H1 (cell line): ENCODE measurements around the gene ZNF221. TPM values are rescaled to one million over a fixed set of nuclear protein-coding genes. Genes with fewer than 3 reads are reported as not detected.

Source experiments
- CTCF ChIA-PET: fragments of 300-600 bp; sonication (Branson Sonifier 250); formaldehyde crosslinking; loops from one replicate; lab custom pipeline; 2021; ENCODE audit not compliant: partially characterized antibody; lab: Charles Lee
- POLR2A ChIA-PET: fragments of 300-600 bp; sonication (Branson Sonifier 250); formaldehyde crosslinking; loops from one replicate; lab custom pipeline; 2021; ENCODE audit warnings: inconsistent platforms; ENCODE audit not compliant: partially characterized antibody; lab: Charles Lee
- DNase-seq, 2 experiments: peaks; one replicate each; pipeline versions ENCODE4 v3.0.0 to v3.0.0-alpha.2; 2010 to 2022; ENCODE audit warnings: low spot score in 2 of 2, low read depth in 1 of 2, mixed read lengths in 1 of 2
- FAIRE-seq: peaks from 2 replicates; lab custom pipeline; 2011; peaks lifted over from hg19 to GRCh38; lab: Jason Lieb, UNC
- H2AFZ ChIP-seq: 2 replicates; pipeline ENCODE4 v1.8.1; 2012; ENCODE audit warnings: low read length, inconsistent platforms
- H2AK5ac ChIP-seq: 2 replicates; pipeline ENCODE4 v1.6.1; 2013; ENCODE audit warnings: low read depth, low read length
- H2BK120ac ChIP-seq: replicated peaks from 2 replicates; pipeline ENCODE3; 2013; ENCODE audit warnings: low read depth, low read length, inconsistent platforms
- H2BK12ac ChIP-seq: 2 replicates; pipeline ENCODE4 v1.6.1; 2013; ENCODE audit warnings: low read depth, low read length
- H2BK15ac ChIP-seq: 2 replicates; pipeline ENCODE4 v1.6.1; 2013; ENCODE audit warnings: low read length
- H2BK20ac ChIP-seq: 2 replicates; pipeline ENCODE4 v1.6.1; 2013; ENCODE audit warnings: low read length
- H2BK5ac ChIP-seq: 2 replicates; pipeline ENCODE4 v1.6.1; 2013; ENCODE audit warnings: low read depth, low read length
- H3K14ac ChIP-seq: 2 replicates; pipeline ENCODE4 v1.6.1; 2013; ENCODE audit warnings: inconsistent platforms; ENCODE audit not compliant: insufficient read length
- H3K18ac ChIP-seq: 2 replicates; pipeline ENCODE4 v1.6.1; 2013; ENCODE audit warnings: low read length; ENCODE audit errors: extremely low read depth
- H3K23ac ChIP-seq: 2 replicates; pipeline ENCODE4 v1.6.1; 2013; ENCODE audit warnings: inconsistent platforms; ENCODE audit not compliant: insufficient read length
- H3K23me2 ChIP-seq: 2 replicates; pipeline ENCODE4 v1.6.1; 2013; ENCODE audit warnings: low read depth, low read length
- H3K27ac ChIP-seq: 2 replicates; pipeline ENCODE4 v1.6.1; 2011; ENCODE audit warnings: low read depth, low read length, inconsistent platforms
- H3K27me3 ChIP-seq, 4 experiments: replicated peaks in 1 of 4; 1 replicate in 1 of 4; 2 replicates in 3 of 4; pipeline versions ENCODE4 v1.6.1 to v1.8.1; 2011 to 2013; ENCODE audit warnings: low read length in 3 of 4, mild to moderate bottlenecking in 3 of 4, inconsistent platforms in 2 of 4, mixed read lengths in 2 of 4, moderate library complexity in 1 of 4; ENCODE audit not compliant: control insufficient read depth in 3 of 4, insufficient read depth in 3 of 4; ENCODE audit errors: extremely low read depth in 1 of 4
- H3K36me3 ChIP-seq, 4 experiments: 2 replicates each; pipeline versions ENCODE4 v1.6.1 to v1.8.1; 2011 to 2013; ENCODE audit warnings: mild to moderate bottlenecking in 4 of 4, low read length in 3 of 4, moderate library complexity in 2 of 4, control low read depth in 1 of 4, inconsistent platforms in 1 of 4; ENCODE audit not compliant: insufficient read depth in 4 of 4, control insufficient read depth in 2 of 4
- H3K4ac ChIP-seq: replicated peaks from 2 replicates; pipeline ENCODE3; 2013; ENCODE audit warnings: low read length, low read depth, mixed read lengths, inconsistent platforms; ENCODE audit not compliant: insufficient read length
- H3K4me1 ChIP-seq, 4 experiments: replicated peaks in 1 of 4; 1 replicate in 1 of 4; 2 replicates in 3 of 4; pipeline versions ENCODE4 v1.6.1 to v1.8.1; 2011 to 2013; ENCODE audit warnings: low read length in 3 of 4, inconsistent platforms in 2 of 4, mixed read lengths in 1 of 4; ENCODE audit not compliant: insufficient read depth in 4 of 4, control insufficient read depth in 3 of 4
- H3K4me2 ChIP-seq, 2 experiments: 2 replicates each; pipeline versions ENCODE4 v1.6.1 to v1.8.1; 2011 to 2013; ENCODE audit warnings: low read depth in 2 of 2, low read length in 2 of 2, control low read depth in 1 of 2, inconsistent platforms in 1 of 2, mild to moderate bottlenecking in 1 of 2; ENCODE audit not compliant: insufficient read depth in 1 of 2
- H3K4me3 ChIP-seq, 4 experiments: fragments of 200-600, 300-600 bp in 1 of 4; sonication (generic), shearing (Covaris generic), sonication (Bioruptor Twin) in 1 of 4; 2 replicates each; pipeline versions ENCODE4 v1.5.1 to v1.8.1; 2011 to 2016; ENCODE audit warnings: low read length in 4 of 4, low read depth in 3 of 4, control low read depth in 2 of 4, inconsistent platforms in 2 of 4, mild to moderate bottlenecking in 2 of 4, mixed read lengths in 1 of 4, moderate library complexity in 1 of 4; ENCODE audit not compliant: insufficient read depth in 2 of 4; ENCODE audit errors: extremely low read depth in 1 of 4
- H3K56ac ChIP-seq: replicated peaks from 2 replicates; pipeline ENCODE3; 2013; ENCODE audit warnings: low read depth, mild to moderate bottlenecking, mixed read lengths, low read length, inconsistent platforms; ENCODE audit not compliant: insufficient read length
- H3K79me1 ChIP-seq: 2 replicates; pipeline ENCODE4 v1.6.1; 2013; ENCODE audit warnings: low read depth, low read length, control low read depth
- H3K79me2 ChIP-seq, 2 experiments: 2 replicates each; pipeline versions ENCODE4 v1.6.1 to v1.8.1; 2012 to 2013; ENCODE audit warnings: low read length in 2 of 2, mild to moderate bottlenecking in 2 of 2, inconsistent platforms in 1 of 2; ENCODE audit not compliant: insufficient read depth in 2 of 2, control insufficient read depth in 1 of 2
- H3K9ac ChIP-seq, 4 experiments: replicated peaks in 1 of 4; 1 replicate in 1 of 4; 2 replicates in 3 of 4; pipeline versions ENCODE4 v1.6.1 to v1.8.1; 2011 to 2013; ENCODE audit warnings: low read depth in 3 of 4, low read length in 3 of 4, control low read depth in 2 of 4, mild to moderate bottlenecking in 2 of 4, moderate library complexity in 2 of 4, inconsistent platforms in 1 of 4; ENCODE audit errors: extremely low read depth in 1 of 4
- H3K9me3 ChIP-seq, 2 experiments: 2 replicates each; pipeline versions ENCODE4 v1.6.1 to v1.8.1; 2012 to 2013; ENCODE audit warnings: mild to moderate bottlenecking in 2 of 2, moderate library complexity in 2 of 2, control low read depth in 1 of 2, inconsistent platforms in 1 of 2, low read depth in 1 of 2, low read length in 1 of 2, mixed read lengths in 1 of 2; ENCODE audit not compliant: insufficient read depth in 2 of 2
- H4K20me1 ChIP-seq, 2 experiments: replicated peaks in 1 of 2; 2 replicates each; pipeline versions ENCODE3 to v1.8.1; 2011 to 2013; ENCODE audit warnings: inconsistent platforms in 2 of 2, low read length in 2 of 2, mild to moderate bottlenecking in 1 of 2; ENCODE audit not compliant: insufficient read depth in 2 of 2, control insufficient read depth in 1 of 2
- H4K5ac ChIP-seq: 2 replicates; pipeline ENCODE4 v1.6.1; 2013; ENCODE audit warnings: low read length, low read depth, mixed read lengths, inconsistent platforms; ENCODE audit not compliant: insufficient read length
- H4K8ac ChIP-seq: 2 replicates; pipeline ENCODE4 v1.8.0; 2013; ENCODE audit warnings: mild to moderate bottlenecking, moderate library complexity, low read length, inconsistent platforms; ENCODE audit not compliant: insufficient read depth; ENCODE audit errors: extremely low read depth
- H4K91ac ChIP-seq: replicated peaks from 2 replicates; pipeline ENCODE3; 2013; ENCODE audit warnings: low read length, mixed read lengths, inconsistent platforms; ENCODE audit not compliant: insufficient read length
- BACH1 ChIP-seq: IDR thresholded peaks from 2 replicates; pipeline ENCODE4 v1.6.1; 2012; ENCODE audit warnings: low read length, improper control_type of control experiment
- BCL11A ChIP-seq, 2 experiments: IDR thresholded peaks; one replicate each; pipeline ENCODE4 v1.6.1; 2011; ENCODE audit warnings: low read depth in 2 of 2, low read length in 2 of 2, mild to moderate bottlenecking in 2 of 2
- BRCA1 ChIP-seq: IDR thresholded peaks from 2 replicates; pipeline ENCODE4 v1.6.1; 2012; ENCODE audit warnings: low read depth, low read length, improper control_type of control experiment
- CHD1 ChIP-seq: IDR thresholded peaks from 2 replicates; pipeline ENCODE4 v1.6.1; 2012; ENCODE audit warnings: low read depth, low read length, improper control_type of control experiment
- CTBP2 ChIP-seq: IDR thresholded peaks from 2 replicates; pipeline ENCODE4 v1.7.0; 2011; ENCODE audit warnings: borderline replicate concordance, mild to moderate bottlenecking, moderate library complexity, mixed read lengths, low read length; ENCODE audit not compliant: insufficient read depth, insufficient read length
- EZH2 ChIP-seq: fragments of 200-600 bp; sonication (generic); IDR thresholded peaks from 2 replicates; pipeline ENCODE4 v1.7.1; 2012; ENCODE audit warnings: low read depth, mild to moderate bottlenecking, moderate library complexity, low read length, inconsistent platforms; ENCODE audit not compliant: severe bottlenecking
- GABPA ChIP-seq: IDR thresholded peaks from 2 replicates; pipeline ENCODE4 v1.6.1; 2011; ENCODE audit warnings: mild to moderate bottlenecking, low read length, moderate library complexity, borderline replicate concordance; ENCODE audit not compliant: insufficient read depth
- GTF2F1 ChIP-seq: IDR thresholded peaks from 2 replicates; pipeline ENCODE4 v1.6.1; 2012; ENCODE audit warnings: low read depth, low read length, improper control_type of control experiment, borderline replicate concordance
- HDAC6 ChIP-seq: IDR thresholded peaks from one replicate; pipeline ENCODE4 v1.7.1; 2012; ENCODE audit warnings: low read depth, mild to moderate bottlenecking, inconsistent platforms, low read length, moderate library complexity
- JUN ChIP-seq: IDR thresholded peaks from 2 replicates; pipeline ENCODE4 v1.6.1; 2011; ENCODE audit warnings: low read depth, mild to moderate bottlenecking, improper control_type of control experiment, low read length
- RBBP5 ChIP-seq: IDR thresholded peaks from 2 replicates; pipeline ENCODE4 v1.7.1; 2012; ENCODE audit warnings: low read depth, mild to moderate bottlenecking, inconsistent platforms, low read length, moderate library complexity, borderline replicate concordance
- SAP30 ChIP-seq: fragments of 300-600 bp; sonication (generic); IDR thresholded peaks from 2 replicates; pipeline ENCODE4 v1.7.1; 2012; ENCODE audit warnings: low read length, moderate library complexity, mild to moderate bottlenecking, inconsistent platforms; ENCODE audit not compliant: insufficient read depth, insufficient replicate concordance
- SIN3A ChIP-seq, 2 experiments: IDR thresholded peaks in 1 of 2; conservative IDR thresholded peaks in 1 of 2; 2 replicates each; pipeline ENCODE4 v1.6.1; 2011 to 2012; ENCODE audit warnings: low read length in 2 of 2, improper control_type of control experiment in 1 of 2, low read depth in 1 of 2, mild to moderate bottlenecking in 1 of 2
- TBP ChIP-seq: IDR thresholded peaks from 2 replicates; pipeline ENCODE4 v1.6.1; 2011; ENCODE audit warnings: low read depth, low read length, improper control_type of control experiment
- WGBS, 2 experiments: shearing (Covaris generic) in 1 of 2; methylation state at CpG; one replicate each; pipeline versions ENCODE4 v1.1.6 to v1.1.7; 2013 to 2015; ENCODE audit warnings: low lambda C conversion rate in 2 of 2, mixed read lengths in 2 of 2, inconsistent platforms in 1 of 2, low coverage in 1 of 2, missing lambda C conversion rate in 1 of 2; ENCODE audit not compliant: insufficient replicate concordance in 2 of 2, insufficient coverage in 1 of 2, insufficient read length in 1 of 2; ENCODE audit errors: extremely low coverage in 1 of 2, missing lambda C conversion rate in 1 of 2; 5-methylcytosine and 5-hydroxymethylcytosine counted together
- polyA plus RNA-seq, 7 experiments: library from polyadenylated mRNA; depleted of rRNA in 3 of 7; stranded (reverse) in 5 of 7; unstranded in 2 of 7; fragments of >200 nt in 5 of 7; fragments of 200-250 nt in 2 of 7; gene quantifications; 1 replicate in 5 of 7; 2 replicates in 1 of 7; 4 replicates in 1 of 7; pipeline versions ENCODE4 v1.2.1 to v1.2.3, GENCODE V29; 2011 to 2013; ENCODE audit warnings: missing spikeins in 2 of 7, mixed read lengths in 2 of 7
- total RNA-seq: library from RNA; stranded (reverse); fragmentation: NEBNext Ultra II Directional; extraction: Animal tissue kit (Norgen Biotek cat#: 25700); gene quantifications from 2 replicates; pipeline ENCODE4 v1.2.1, GENCODE V29; 2021

The ZNF221 gene
- total and polyA plus RNA-seq, 2 of the 8 experiments (the other 6 are each of a cell fraction or from before 2014, with no cell fraction given), result 0.50 to 8.4 TPM

DNA sequence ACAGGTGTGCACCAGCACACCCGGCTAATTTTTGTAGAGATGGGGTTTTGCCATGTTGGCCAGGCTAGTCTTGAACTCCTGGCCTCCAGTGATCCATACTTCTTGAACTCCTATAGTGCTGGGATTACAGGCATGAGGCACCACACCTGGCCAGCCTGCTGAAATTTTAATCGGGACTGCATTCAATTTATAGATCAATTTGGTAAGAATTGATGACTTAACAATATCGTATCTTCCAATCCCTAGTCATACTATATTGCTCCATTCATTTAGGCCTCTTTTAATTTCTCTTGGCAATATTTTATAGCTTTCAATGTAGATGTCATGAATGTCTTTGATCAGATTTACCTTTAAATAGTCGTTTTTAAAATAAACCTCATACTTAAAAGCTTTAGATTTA lies 10.3 kb upstream of the ZNF221 start:
- H2BK15ac ChIP-seq, result no peak overlapping the region
- ChIA-PET CTCF (no interaction called here), POLR2A (no interaction called here)
- no peak for FAIRE-seq
- H3K23ac ChIP-seq, result no peak overlapping the region
- H4K8ac ChIP-seq, result no peak overlapping the region
- no peak overlapping the region for H2BK120ac ChIP-seq
- H3K79me2 ChIP-seq, result no peaks in the 10 kb centered on the region
- H4K20me1 ChIP-seq, result no peaks in the 10 kb centered on the region
- H3K9ac ChIP-seq, result no peak overlapping the region
- H3K4me2 ChIP-seq, result no peak overlapping the region
- H3K27ac ChIP-seq, result no peak overlapping the region
- H3K36me3 ChIP-seq, result no peaks in the 10 kb centered on the region
- no peak overlapping the region for H3K14ac ChIP-seq
- H2BK20ac ChIP-seq, result no peak overlapping the region
- H2AFZ ChIP-seq, result no peak overlapping the region
- H3K79me1 ChIP-seq, result no peaks in the 10 kb centered on the region
- peaks cover 3 to 11% of the 10 kb centered on the region in 2 experiments for H3K9me3 ChIP-seq
- no peak overlapping the region for H2AK5ac ChIP-seq
- H3K23me2 ChIP-seq, result no peaks in the 10 kb centered on the region
- no peak overlapping the region for H2BK12ac ChIP-seq
- no peak overlapping the region for H4K91ac ChIP-seq
- no peak overlapping the region for H4K5ac ChIP-seq
- H3K18ac ChIP-seq, result no peak overlapping the region
- H3K56ac ChIP-seq, result no peak overlapping the region
- H2BK5ac ChIP-seq, result no peak overlapping the region
- H3K4me1 ChIP-seq, result no peaks in the 10 kb centered on the region
- H3K4ac ChIP-seq, result no peak overlapping the region
- H3K4me3 ChIP-seq, result no peak overlapping the region
- DNase-seq, result no peak
- no peaks in the 10 kb centered on the region for H3K27me3 ChIP-seq
- 81% methylated on average over 4 of the region's 4 CpGs; no CpG with 5 or more reads in 1 of the 2 experiments for WGBS, 2 experiments
- TF ChIP-seq SIN3A (conservative IDR thresholded peaks at IDR 0.05 in 1 of 2, IDR thresholded peaks at IDR 0.05 in 1 of 2; ENCODE audit: low read depth in 1 of 2, low read length in 2 of 2) (no peak), GTF2F1 (no peak), RBBP5 (no peak), BRCA1 (no peak), TBP (no peak), CHD1 (no peak), SAP30 (no peak), BCL11A (IDR thresholded peaks at IDR 0.05; ENCODE audit: low read depth in 2 of 2, low read length in 2 of 2) (no peak), HDAC6 (no peak), BACH1 (no peak), CTBP2 (no peak), GABPA (no peak), EZH2 (no peak), JUN (no peak)
